Measurements from ENCODE around the gene ZNF621. TPM values are rescaled to one million over a fixed set of nuclear protein-coding genes. Genes with fewer than 3 reads are reported as not detected.

The ZNF621 gene
- total RNA-seq, 4 donors from 2014 or later = 5.1 to 13.4 (median 8.3) TPM

- TF ChIP-seq POLR2A (IDR thresholded peaks at IDR 0.05) = no peak
- TF ChIP-seq, protein P1, sequence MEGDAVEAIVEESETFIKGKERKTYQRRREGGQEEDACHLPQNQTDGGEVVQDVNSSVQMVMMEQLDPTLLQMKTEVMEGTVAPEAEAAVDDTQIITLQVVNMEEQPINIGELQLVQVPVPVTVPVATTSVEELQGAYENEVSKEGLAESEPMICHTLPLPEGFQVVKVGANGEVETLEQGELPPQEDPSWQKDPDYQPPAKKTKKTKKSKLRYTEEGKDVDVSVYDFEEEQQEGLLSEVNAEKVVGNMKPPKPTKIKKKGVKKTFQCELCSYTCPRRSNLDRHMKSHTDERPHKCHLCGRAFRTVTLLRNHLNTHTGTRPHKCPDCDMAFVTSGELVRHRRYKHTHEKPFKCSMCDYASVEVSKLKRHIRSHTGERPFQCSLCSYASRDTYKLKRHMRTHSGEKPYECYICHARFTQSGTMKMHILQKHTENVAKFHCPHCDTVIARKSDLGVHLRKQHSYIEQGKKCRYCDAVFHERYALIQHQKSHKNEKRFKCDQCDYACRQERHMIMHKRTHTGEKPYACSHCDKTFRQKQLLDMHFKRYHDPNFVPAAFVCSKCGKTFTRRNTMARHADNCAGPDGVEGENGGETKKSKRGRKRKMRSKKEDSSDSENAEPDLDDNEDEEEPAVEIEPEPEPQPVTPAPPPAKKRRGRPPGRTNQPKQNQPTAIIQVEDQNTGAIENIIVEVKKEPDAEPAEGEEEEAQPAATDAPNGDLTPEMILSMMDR (IDR thresholded peaks at IDR 0.05) = no peak
- intact Hi-C loops (cut with DNase I) = no loop called here
- Histone ChIP-seq H3K27ac (peak overlapping the region in 3 of 4 donors; percentile 64 to 81 (median 78)), H3K4me3 (peak overlapping the region in 3 of 4 donors; percentile 58 to 73 (median 58)), H3K9me3 (no peaks in the 10 kb centered on the region), H3K4me1 (peaks cover 5 to 22% (median 5%) of the 10 kb centered on the region in 3 donors), H3K27me3 (no peaks in the 10 kb centered on the region), H3K36me3 (no peaks in the 10 kb centered on the region)
- 60 to 64% methylated on average over 5 of the region's 5 CpGs for whole genome bisulfite sequencing, 2 donors
- DNase-seq = no peak
Measured at GRCh38 chr3:40504636-40505430, 19.9 kb upstream of the ZNF621 start.

DNA sequence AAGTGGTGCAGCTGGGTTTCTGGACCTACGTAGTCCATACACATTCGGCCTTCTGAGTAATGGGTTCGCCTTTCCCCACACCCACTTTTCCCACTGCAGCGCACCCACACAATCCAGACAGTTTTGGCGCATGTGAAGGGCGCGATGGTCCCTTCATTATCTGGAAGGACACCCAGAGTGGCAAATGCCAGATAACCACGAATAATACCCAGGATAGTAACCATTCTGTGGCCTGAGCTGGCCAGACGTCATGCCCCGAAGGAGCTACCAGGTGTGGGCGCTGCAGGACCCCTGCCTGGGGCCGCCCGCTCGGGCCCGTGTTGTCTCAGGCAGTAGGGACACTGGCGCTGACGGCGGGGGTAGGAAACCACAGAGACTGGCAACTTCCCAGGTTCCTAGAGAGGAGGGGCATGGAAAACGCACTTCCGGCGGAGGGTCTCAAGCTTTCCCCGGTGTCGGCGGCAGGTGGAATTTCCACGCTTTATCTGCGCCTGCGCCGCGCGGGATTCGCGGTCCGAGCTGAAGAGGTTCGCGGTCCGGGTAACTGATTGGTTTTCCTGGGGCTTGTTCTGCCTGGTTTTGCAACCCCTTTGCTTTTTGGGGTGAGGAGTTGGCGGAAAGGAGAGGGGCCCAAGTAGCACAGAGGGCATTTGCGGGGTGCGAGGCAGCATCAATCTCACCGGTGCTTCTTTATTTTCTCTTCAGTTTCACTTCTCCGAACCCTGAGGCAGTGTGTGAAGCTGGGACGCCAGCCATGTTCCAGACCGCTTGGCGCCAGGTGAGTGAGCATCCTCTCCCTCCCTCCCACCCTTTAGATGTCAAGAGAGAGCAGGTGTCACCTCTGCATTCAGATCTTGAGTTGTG, 18.9 kb upstream of the ZNF621 start, which contains the start of gene ZNF620:
TSS of gene ZNF620 (plus strand) at position 441 of the 864 bp plus-strand sequence. CDS start at position 755, 314 bp downstream.
- Histone ChIP-seq H3K36me3 (no peaks in the 10 kb centered on the region), H3K4me1 (peaks cover 5 to 22% (median 5%) of the 10 kb centered on the region in 3 donors), H3K27ac (peak within 1 kb of the TSS; percentile 47 to 81 (median 71)), H3K9me3 (no peaks in the 10 kb centered on the region), H3K27me3 (no peaks in the 10 kb centered on the region), H3K4me3 (peak within 1 kb of the TSS; percentile 38 to 73 (median 58))
- intact Hi-C loops (cut with DNase I) = no loop called here
- WGBS, 2 donors = 13 to 16% methylated on average over 17 to 25 of the region's 44 CpGs
- peak in 1 of 4 donors; percentile 30 for TF ChIP-seq POLR2A (IDR thresholded peaks at IDR 0.05)
- TF ChIP-seq, protein P1 (IDR thresholded peaks at IDR 0.05) = peak in 1 of 6 experiments; percentile 23
- DNase-seq = no peak

DNA sequence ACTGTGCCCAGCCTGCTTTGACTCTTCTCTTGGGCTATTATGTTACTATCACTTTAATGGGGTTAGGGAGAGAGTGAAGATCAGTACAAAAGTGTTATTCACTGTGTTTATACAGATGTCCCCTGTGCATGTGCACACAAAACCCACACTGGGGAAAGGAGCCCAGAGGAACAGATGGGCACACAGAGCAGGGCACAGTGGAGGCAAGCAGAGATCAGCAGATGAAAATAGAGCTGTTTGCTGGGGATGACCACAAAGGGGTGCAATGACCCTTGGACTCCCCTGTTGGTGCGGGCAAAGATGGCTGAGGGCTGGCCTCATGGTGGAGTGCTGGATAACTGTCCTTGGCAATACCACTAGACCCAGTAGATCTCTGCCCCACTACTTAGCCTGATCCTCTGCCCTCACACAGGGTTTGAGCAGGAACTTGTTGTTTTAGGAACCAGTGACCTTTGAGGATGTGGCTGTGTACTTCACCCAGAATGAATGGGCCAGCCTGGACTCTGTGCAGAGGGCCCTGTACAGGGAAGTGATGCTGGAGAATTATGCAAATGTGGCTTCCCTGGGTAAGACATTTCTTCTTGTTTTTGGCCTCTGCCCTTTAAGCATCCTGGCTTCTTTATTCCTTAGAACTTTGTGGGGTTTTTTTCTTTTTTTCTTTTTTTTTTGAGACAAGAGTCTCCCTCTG, 13.6 kb upstream of the ZNF621 start:
- 100% methylated on average over 1 of the region's 1 CpG for WGBS, 2 donors
- Histone ChIP-seq H3K9me3 (no peaks in the 10 kb centered on the region), H3K36me3 (peaks cover 0 to 19% (median 0%) of the 10 kb centered on the region in 3 donors), H3K27me3 (no peaks in the 10 kb centered on the region), H3K4me1 (peaks cover 0 to 6% (median 5%) of the 10 kb centered on the region in 3 donors), H3K4me3 (no peak overlapping the region), H3K27ac (no peak overlapping the region)
- TF ChIP-seq, protein P1 (IDR thresholded peaks at IDR 0.05) = no peak
- DNase-seq = no peak
- intact Hi-C loops (cut with DNase I) = no loop called here

- DNase-seq = no peak
- WGBS, 2 donors = 85 to 96% methylated on average over 5 of the region's 5 CpGs
- Histone ChIP-seq H3K4me3 (no peak overlapping the region), H3K27ac (no peak overlapping the region), H3K4me1 (no peaks in the 10 kb centered on the region), H3K27me3 (no peaks in the 10 kb centered on the region), H3K36me3 (peaks cover 0 to 26% (median 0%) of the 10 kb centered on the region in 3 donors), H3K9me3 (no peaks in the 10 kb centered on the region)
- TF ChIP-seq, protein P1 (IDR thresholded peaks at IDR 0.05) = no peak
- no peak for TF ChIP-seq POLR2A (IDR thresholded peaks at IDR 0.05)
- intact Hi-C loops (cut with DNase I) = no loop called here
Measured at GRCh38 chr3:40516201-40516600, 8.6 kb upstream of the ZNF621 start.
